GM12878 (cell line): ENCODE data around the gene CCDC66. TPM values are rescaled to one million over a fixed set of nuclear protein-coding genes. Genes with fewer than 3 reads are reported as not detected.

Experiments used
- ATAC-seq: fragments of 200-7000 bp; cut with Tn5 transposase; 3 replicates; pipeline ENCODE4 v1.9.1; 2020; ENCODE audit warnings: mild to moderate bottlenecking, moderate library complexity
- BruUV-seq: library from RNA; stranded (reverse); fragments of 400-500 nt; replicated peaks from 2 replicates; lab custom pipeline; 2021; lab: Mats Ljungman, UMichigan
- CTCF ChIA-PET: fragments of 300-600 bp; sonication (Branson Sonifier 250); formaldehyde crosslinking; extraction: SDS; loops from one replicate; lab custom pipeline; 2021; ENCODE audit warnings: inconsistent platforms; lab: Yijun Ruan, JAX
- POLR2A ChIA-PET: fragments of 350-600 bp; formaldehyde crosslinking; extraction: SDS; loops from one replicate; lab custom pipeline; 2021; ENCODE audit warnings: inconsistent platforms; lab: Charles Lee
- RAD21 ChIA-PET: fragments of 300-600 bp; sonication (Branson Sonifier 250); formaldehyde crosslinking; loops from one replicate; lab custom pipeline; 2023; ENCODE audit warnings: antibody characterized with exemption; ENCODE audit not compliant: unreplicated experiment; lab: Charles Lee
- SMC1A ChIA-PET: fragments of 300-600 bp; sonication (Branson Sonifier 250); formaldehyde crosslinking; loops from one replicate; lab custom pipeline; 2023; ENCODE audit not compliant: unreplicated experiment, uncharacterized antibody; lab: Charles Lee
- DNase-seq: peaks from one replicate; pipeline ENCODE4 v3.0.0-alpha.2; 2011; ENCODE audit warnings: low read depth, low spot score
- FAIRE-seq: peaks from 3 replicates; lab custom pipeline; 2011; peaks lifted over from hg19 to GRCh38; lab: Jason Lieb, UNC
- H2AFZ ChIP-seq: 2 replicates; pipeline ENCODE4 v1.6.0; 2011; ENCODE audit warnings: low read depth, low read length, control low read depth; ENCODE audit not compliant: control insufficient read depth
- H3K27ac ChIP-seq: 2 replicates; pipeline ENCODE4 v1.5.1; 2011; ENCODE audit warnings: control low read depth; ENCODE audit not compliant: control insufficient read depth, insufficient read depth
- H3K27me3 ChIP-seq, 2 experiments: replicated peaks in 1 of 2; 2 replicates each; pipeline versions ENCODE4 v1.6.0 to v1.6.1; 2011; ENCODE audit warnings: low read length in 1 of 2; ENCODE audit not compliant: control insufficient read depth in 2 of 2, insufficient read depth in 2 of 2
- H3K36me3 ChIP-seq, 2 experiments: 2 replicates each; pipeline ENCODE4 v1.5.1; 2011; ENCODE audit warnings: low read length in 1 of 2; ENCODE audit not compliant: control insufficient read depth in 2 of 2, insufficient read depth in 2 of 2
- H3K4me1 ChIP-seq: 2 replicates; pipeline ENCODE4 v1.6.1; 2011; ENCODE audit warnings: mild to moderate bottlenecking, low read length, moderate library complexity, mixed read lengths; ENCODE audit not compliant: control insufficient read depth, insufficient read depth
- H3K4me2 ChIP-seq: 2 replicates; pipeline ENCODE4 v1.6.0; 2011; ENCODE audit warnings: control low read depth; ENCODE audit not compliant: control insufficient read depth, insufficient read depth
- H3K4me3 ChIP-seq: fragments of 200-600 bp; sonication (generic); 2 replicates; pipeline ENCODE4 v1.5.1; 2016
- H3K79me2 ChIP-seq: 2 replicates; pipeline ENCODE4 v1.6.0; 2011; ENCODE audit warnings: low read length; ENCODE audit not compliant: control insufficient read depth, insufficient read depth
- H3K9ac ChIP-seq: 2 replicates; pipeline ENCODE4 v1.8.0; 2011; ENCODE audit warnings: low read length, control low read depth, mixed read lengths; ENCODE audit not compliant: control insufficient read depth, insufficient read depth
- H3K9me3 ChIP-seq: replicated peaks from 3 replicates; pipeline ENCODE4 v1.5.1; 2011; ENCODE audit warnings: mild to moderate bottlenecking, low read length; ENCODE audit not compliant: control insufficient read depth, insufficient read depth
- H4K20me1 ChIP-seq: 2 replicates; pipeline ENCODE4 v1.6.0; 2011; ENCODE audit not compliant: control insufficient read depth, insufficient read depth
- BACH1 ChIP-seq: fragments of 450-650 bp; IDR thresholded peaks from 2 replicates; pipeline ENCODE4 v1.6.1; 2017; ENCODE audit warnings: mild to moderate bottlenecking, borderline replicate concordance
- GATAD2B ChIP-seq: fragments of 450-650 bp; conservative IDR thresholded peaks from 2 replicates; pipeline ENCODE4 v1.6.1; 2017; ENCODE audit warnings: low read depth, mild to moderate bottlenecking, moderate library complexity
- KLF5 ChIP-seq: fragments of 450-650 bp; IDR thresholded peaks from 2 replicates; pipeline ENCODE4 v1.6.1; 2014; ENCODE audit warnings: mild to moderate bottlenecking; ENCODE audit not compliant: partially characterized antibody
- NFXL1 ChIP-seq: fragments of 450-650 bp; IDR thresholded peaks from 2 replicates; pipeline ENCODE4 v1.6.1; 2017; ENCODE audit warnings: antibody characterized with exemption, mild to moderate bottlenecking, borderline replicate concordance
- WRNIP1 ChIP-seq: IDR thresholded peaks from 2 replicates; pipeline ENCODE4 v1.6.1; 2011; ENCODE audit warnings: low read depth, low read length, improper control_type of control experiment, borderline replicate concordance
- ZNF274 ChIP-seq: IDR thresholded peaks from one replicate; pipeline ENCODE4 v1.8.0; 2011; ENCODE audit not compliant: insufficient read length, insufficient read depth
- WGBS: methylation state at CpG from one replicate; pipeline ENCODE4 v1.1.6; 2016; ENCODE audit warnings: low lambda C conversion rate; ENCODE audit not compliant: insufficient replicate concordance, insufficient coverage; ENCODE audit errors: missing lambda C conversion rate; 5-methylcytosine and 5-hydroxymethylcytosine counted together
- in situ Hi-C: fragments of 300-500 bp; cut with MboI; formaldehyde crosslinking; loops from 9 replicates; pipeline ENCODE4 v1.14.3; 2018; ENCODE audit warnings: mixed read lengths
- intact Hi-C: fragments of 100-400 bp; cut with micrococcal nuclease; formaldehyde crosslinking; loops from one replicate; pipeline ENCODE4 v1.14.2; 2022; ENCODE audit not compliant: unreplicated experiment
- polyA plus RNA-seq, 11 experiments: library from polyadenylated mRNA; depleted of rRNA in 4 of 11; unstranded in 6 of 11; stranded (reverse) in 5 of 11; fragments of >200 nt; fragmentation: Nextera tagmentation in 4 of 11; fragmentation: Illumina TruSeq in 1 of 11; extraction: Ambion mirVana in 4 of 11; extraction: Trizol in 1 of 11; gene quantifications; 1 replicate in 1 of 11; 2 replicates in 10 of 11; pipeline versions ENCODE4 v1.2.1 to v1.2.3, GENCODE V29; 2011 to 2016; ENCODE audit warnings: inconsistent platforms in 2 of 11, missing spikeins in 2 of 11, low read depth in 1 of 11
- total RNA-seq, 4 experiments: library from RNA; depleted of rRNA in 3 of 4; stranded (reverse); fragments of >200 nt in 3 of 4; fragmentation: Illumina TruSeq in 1 of 4; extraction: Trizol in 1 of 4; gene quantifications; 2 replicates each; pipeline versions ENCODE4 v1.2.1 to v1.2.3, GENCODE V29; 2013 to 2021
- TF ChIP-seq, protein P1 (sequence below): fragments of 450-650 bp; conservative IDR thresholded peaks from 2 replicates; pipeline ENCODE4 v1.6.1; 2017; ENCODE audit warnings: mild to moderate bottlenecking, moderate library complexity

CCDC66 gene
- total and polyA plus RNA-seq, 10 of the 15 experiments (the other 5 are each of a cell fraction or from before 2014, with no cell fraction given), result 9.4 to 31.9 (median 18.1) TPM

DNA sequence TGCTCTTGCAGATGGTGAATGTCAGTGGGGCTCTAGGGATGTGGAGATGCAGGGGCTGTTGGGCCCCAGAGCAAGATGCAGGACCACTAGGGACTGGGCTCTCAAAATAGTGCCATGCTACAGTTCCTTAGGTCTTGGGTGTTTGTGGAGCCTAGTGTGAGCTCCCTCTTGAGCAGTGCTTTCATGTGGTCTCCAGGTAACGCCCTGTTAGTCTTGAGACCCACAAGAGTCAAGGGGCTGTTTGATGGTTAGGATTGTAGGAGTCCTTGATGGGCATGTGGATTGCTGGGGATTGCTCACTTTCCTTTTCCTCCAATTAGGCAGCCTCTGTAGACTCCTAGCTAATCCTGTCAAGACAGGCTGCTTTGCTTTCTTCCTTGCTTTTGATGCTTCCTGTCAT, 56.0 kb downstream of the CCDC66 start (continued):
- TF ChIP-seq ZNF274, result no peak

DNA sequence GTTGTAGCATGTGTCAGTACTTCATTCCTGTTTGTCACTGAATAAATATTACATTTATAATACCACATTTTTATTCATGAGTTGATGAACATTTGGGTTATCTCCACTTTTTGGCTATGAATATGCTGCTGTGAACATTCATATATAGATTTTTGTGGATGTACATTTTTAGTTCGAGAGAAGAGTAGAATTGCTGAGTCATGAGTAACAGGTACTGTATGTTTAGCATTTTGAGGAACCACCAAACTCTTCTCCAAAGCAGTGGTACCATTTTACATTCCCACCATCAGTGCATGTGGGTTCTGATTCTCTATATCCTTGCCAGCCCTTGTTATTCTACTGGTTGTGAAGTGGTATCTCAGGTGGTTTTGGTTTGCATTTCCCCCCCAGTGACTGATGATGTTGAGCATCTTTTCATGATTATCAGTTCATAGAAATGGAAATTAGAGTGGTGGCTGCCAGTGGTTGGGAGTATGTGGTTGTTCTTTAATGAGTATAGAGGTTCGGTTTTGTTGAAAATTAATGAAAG, 59.6 kb downstream of the CCDC66 start:
- TF ChIP-seq GATAD2B (no peak), NFXL1 (no peak), KLF5 (no peak), WRNIP1 (no peak), BACH1 (peak; percentile 50; the same call in 1 of the 2 replicates)
- TF ChIP-seq, protein P1, sequence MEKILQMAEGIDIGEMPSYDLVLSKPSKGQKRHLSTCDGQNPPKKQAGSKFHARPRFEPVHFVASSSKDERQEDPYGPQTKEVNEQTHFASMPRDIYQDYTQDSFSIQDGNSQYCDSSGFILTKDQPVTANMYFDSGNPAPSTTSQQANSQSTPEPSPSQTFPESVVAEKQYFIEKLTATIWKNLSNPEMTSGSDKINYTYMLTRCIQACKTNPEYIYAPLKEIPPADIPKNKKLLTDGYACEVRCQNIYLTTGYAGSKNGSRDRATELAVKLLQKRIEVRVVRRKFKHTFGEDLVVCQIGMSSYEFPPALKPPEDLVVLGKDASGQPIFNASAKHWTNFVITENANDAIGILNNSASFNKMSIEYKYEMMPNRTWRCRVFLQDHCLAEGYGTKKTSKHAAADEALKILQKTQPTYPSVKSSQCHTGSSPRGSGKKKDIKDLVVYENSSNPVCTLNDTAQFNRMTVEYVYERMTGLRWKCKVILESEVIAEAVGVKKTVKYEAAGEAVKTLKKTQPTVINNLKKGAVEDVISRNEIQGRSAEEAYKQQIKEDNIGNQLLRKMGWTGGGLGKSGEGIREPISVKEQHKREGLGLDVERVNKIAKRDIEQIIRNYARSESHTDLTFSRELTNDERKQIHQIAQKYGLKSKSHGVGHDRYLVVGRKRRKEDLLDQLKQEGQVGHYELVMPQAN, result no peak
- ChIA-PET SMC1A (interaction anchor here (1.0 kb wide), 1 partner anchor 12 kb away, joined by 3 read pairs; no protein-coding TSS in a partner anchor), RAD21 (no interaction called here), POLR2A (no interaction called here), CTCF (no interaction called here)
- Histone ChIP-seq H3K4me1 (no peaks in the 10 kb centered on the region), H3K9ac (no peak overlapping the region), H3K4me2 (no peak overlapping the region), H2AFZ (no peak overlapping the region), H3K79me2 (no peaks in the 10 kb centered on the region), H3K36me3 (peaks cover 7 to 24% of the 10 kb centered on the region in 2 experiments), H4K20me1 (no peaks in the 10 kb centered on the region), H3K9me3 (no peaks in the 10 kb centered on the region), H3K27me3 (no peaks in the 10 kb centered on the region), H3K27ac (no peak overlapping the region), H3K4me3 (no peak overlapping the region)
- DNase-seq (no peak), ATAC-seq (no peak), FAIRE-seq (no peak)
- no TSS peak for BruUV-seq
- in situ Hi-C loops (no loop called here), intact Hi-C loops (no loop called here)
- 70% methylated on average over 2 of the region's 2 CpGs for WGBS
